ENCODE results near the gene ACVR1. TPM values are rescaled to one million over a fixed set of nuclear protein-coding genes. Genes with fewer than 3 reads are reported as not detected.

ACVR1 gene
- total and polyA plus RNA-seq, 7 experiments from 2014 or later, result 6.0 to 42.0 (median 17.8) TPM

DNA sequence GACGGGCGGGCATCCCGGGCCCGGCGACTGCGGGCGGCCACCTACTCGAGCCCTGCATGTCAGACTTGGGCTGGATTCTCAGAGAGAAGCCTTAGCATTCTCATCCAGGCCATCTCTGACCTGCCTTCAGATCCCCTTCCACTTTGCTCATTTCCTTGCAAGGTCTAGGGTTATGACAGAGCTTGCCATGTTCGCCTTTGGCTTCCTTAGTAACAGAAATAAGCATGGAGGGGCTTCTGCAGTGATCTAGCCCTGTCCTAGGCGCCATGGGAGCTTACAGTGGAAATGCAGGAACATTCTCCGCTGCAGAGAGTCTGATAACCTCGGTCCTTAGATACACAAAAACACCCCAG, 632 bp upstream of the ACVR1 start:
- H3K4me3 Mint-ChIP-seq, result peak overlapping the region; percentile 77 to 93 (median 84)
- peak overlapping the region; percentile 6 to 83 (median 72) for H3K27ac Mint-ChIP-seq
- Histone ChIP-seq H3K36me3 (ENCODE audit: control insufficient read depth in 2 of 3, insufficient read depth in 3 of 3, low read length in 3 of 3) (peaks cover 0 to 3% (median 0%) of the 10 kb centered on the region in 3 experiments), H3K4me1 (ENCODE audit: control insufficient read depth in 2 of 2, insufficient read depth in 2 of 2, low read length in 2 of 2) (peaks cover 12 to 19% of the 10 kb centered on the region in 2 donors), H3K4me3 (ENCODE audit: low read length) (peak overlapping the region; percentile 53), H3K27ac (ENCODE audit: low read depth, low read length) (peak overlapping the region; percentile 77), H3K9me3 (ENCODE audit: control insufficient read depth in 2 of 3, low read length in 3 of 3) (no peaks in the 10 kb centered on the region), H3K27me3 (ENCODE audit: control insufficient read depth in 2 of 2, insufficient read depth in 2 of 2, low read length in 2 of 2) (no peaks in the 10 kb centered on the region)
- ChIA-PET POLR2A (interaction anchor here (0.7 to 4.0 kb wide), 9 partner anchors 9 to 465 kb away, joined by 3 to 50 read pairs (median 7); partner anchors contain the start of gene CYTIP), CTCF (interaction anchor here (0.5 to 2.4 kb wide), 9 partner anchors 9 to 423 kb away, joined by 3 to 12 read pairs (median 4); no protein-coding TSS in a partner anchor)
- H3K27me3 Mint-ChIP-seq, result no peaks in the 10 kb centered on the region
- no peaks in the 10 kb centered on the region for H3K9me3 Mint-ChIP-seq
- no peak for ATAC-seq
- intact Hi-C loops (cut with micrococcal nuclease), result loop anchor here (1.0 to 10.0 kb wide), 15 partner anchors 21 to 1544 kb away; partner anchors contain the start of genes ACVR1C (in 2 of the 2), CCDC148 (in 2 of the 2), PKP4 (in 2 of the 2) and CYTIP (in 1 of the 2)
- H3K4me1 Mint-ChIP-seq, result peaks cover 21 to 60% (median 48%) of the 10 kb centered on the region in 7 donors
- H3K36me3 Mint-ChIP-seq, result peaks cover 0 to 20% (median 0%) of the 10 kb centered on the region in 5 donors
- DNase-seq, result peak in 2 of 9 donors; percentile 15 to 16

- H3K36me3 Mint-ChIP-seq, result peaks cover 0 to 28% (median 0%) of the 10 kb centered on the region in 5 donors
- intact Hi-C loops (cut with micrococcal nuclease), result loop anchor here (1.0 to 10.0 kb wide), 16 partner anchors 22 to 1543 kb away; partner anchors contain the start of genes ACVR1C (in 2 of the 2), CCDC148 (in 2 of the 2), PKP4 (in 2 of the 2) and CYTIP (in 1 of the 2)
- H3K27me3 ChIP-seq (ENCODE audit: control insufficient read depth in 2 of 2, insufficient read depth in 2 of 2, low read length in 2 of 2), result no peaks in the 10 kb centered on the region
- peak overlapping the region; percentile 82 to 96 (median 90) for H3K27ac Mint-ChIP-seq
- no peaks in the 10 kb centered on the region for H3K9me3 Mint-ChIP-seq
- peak overlapping the region; percentile 60 for H3K4me3 ChIP-seq (ENCODE audit: low read length)
- H3K4me1 ChIP-seq (ENCODE audit: control insufficient read depth in 2 of 2, insufficient read depth in 2 of 2, low read length in 2 of 2), result peaks cover 12 to 22% of the 10 kb centered on the region in 2 donors
- peaks cover 0 to 3% (median 0%) of the 10 kb centered on the region in 3 experiments for H3K36me3 ChIP-seq (ENCODE audit: control insufficient read depth in 2 of 3, insufficient read depth in 3 of 3, low read length in 3 of 3)
- ChIA-PET CTCF (interaction anchor here (1.3 to 2.4 kb wide), 5 partner anchors 8 to 29 kb away, joined by 4 to 12 read pairs (median 7); no protein-coding TSS in a partner anchor), POLR2A (interaction anchor here (0.6 to 4.0 kb wide), 9 partner anchors 10 to 464 kb away, joined by 3 to 50 read pairs (median 7); no protein-coding TSS in a partner anchor)
- no peaks in the 10 kb centered on the region for H3K9me3 ChIP-seq (ENCODE audit: control insufficient read depth in 2 of 3, low read length in 3 of 3)
- H3K27me3 Mint-ChIP-seq, result no peaks in the 10 kb centered on the region
- peak overlapping the region; percentile 77 for H3K27ac ChIP-seq (ENCODE audit: low read depth, low read length)
- H3K4me1 Mint-ChIP-seq, result peaks cover 24 to 69% (median 58%) of the 10 kb centered on the region in 7 donors
- peak overlapping the region; percentile 90 to 98 (median 96) for H3K4me3 Mint-ChIP-seq
- ATAC-seq (peak; percentile 68), DNase-seq (peak; percentile 53 to 80 (median 66))
These were observed 477 bp downstream of the ACVR1 start for GRCh38 chr2:157875641-157876065.

DNA sequence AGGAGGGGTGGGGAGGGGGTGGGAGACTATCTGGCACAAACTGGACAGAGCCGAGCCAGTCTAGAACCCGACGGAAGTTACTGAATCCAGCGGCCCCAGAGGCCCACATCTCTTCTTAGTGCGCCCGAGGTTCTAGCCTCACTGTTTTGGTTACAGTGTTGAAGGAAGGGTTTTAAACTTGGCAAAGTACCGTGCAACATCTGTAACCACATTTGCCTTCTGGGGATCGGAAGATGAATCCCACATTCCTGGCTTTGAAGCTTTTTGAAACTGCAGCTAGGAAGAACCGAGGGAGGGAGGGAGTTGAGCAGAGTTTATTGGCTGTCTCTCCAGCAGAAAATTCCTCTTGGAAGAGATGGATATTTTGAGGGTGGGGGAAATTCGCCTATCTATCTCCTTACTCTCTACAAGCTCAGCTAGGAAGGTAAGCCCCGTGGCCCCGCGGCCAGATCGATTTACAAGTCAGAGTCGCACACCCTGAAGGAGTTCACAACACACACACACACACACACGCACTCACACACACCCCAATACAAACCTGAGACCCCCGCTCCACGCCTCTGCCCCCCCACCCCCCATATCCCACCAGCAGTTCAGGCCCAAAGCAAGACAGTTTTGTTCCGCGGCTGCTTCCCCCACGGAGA, 1.0 kb downstream of the ACVR1 start:
- DNase-seq, result peak in 7 of 9 donors; percentile 10 to 35 (median 29)
- H3K27me3 ChIP-seq (ENCODE audit: control insufficient read depth in 2 of 2, insufficient read depth in 2 of 2, low read length in 2 of 2), result no peaks in the 10 kb centered on the region
- Mint-ChIP-seq H3K9me3 (no peaks in the 10 kb centered on the region), H3K27ac (peak overlapping the region; percentile 82 to 96 (median 90)), H3K36me3 (peaks cover 0 to 29% (median 0%) of the 10 kb centered on the region in 5 donors), H3K4me1 (peaks cover 24 to 73% (median 63%) of the 10 kb centered on the region in 7 donors), H3K4me3 (peak overlapping the region; percentile 90 to 98 (median 96)), H3K27me3 (no peaks in the 10 kb centered on the region)
- intact Hi-C loops (cut with micrococcal nuclease), result loop anchor here (2.0 to 10.0 kb wide), 8 partner anchors 36 to 1440 kb away; partner anchors contain the start of genes ACVR1C (in 1 of the 2), CYTIP (in 1 of the 2), GPD2 (in 1 of the 2) and WDSUB1 (in 1 of the 2)
- H3K4me1 ChIP-seq (ENCODE audit: control insufficient read depth in 2 of 2, insufficient read depth in 2 of 2, low read length in 2 of 2), result peaks cover 12 to 22% of the 10 kb centered on the region in 2 donors
- ATAC-seq, result no peak
- H3K36me3 ChIP-seq (ENCODE audit: control insufficient read depth in 2 of 3, insufficient read depth in 3 of 3, low read length in 3 of 3), result peaks cover 0 to 3% (median 0%) of the 10 kb centered on the region in 3 experiments
- peak overlapping the region; percentile 70 for H3K27ac ChIP-seq (ENCODE audit: low read depth, low read length)
- peak overlapping the region; percentile 60 for H3K4me3 ChIP-seq (ENCODE audit: low read length)
- CTCF ChIA-PET, result interaction anchor here (0.5 to 1.9 kb wide), 3 partner anchors 13 to 148 kb away, joined by 3 to 12 read pairs (median 5); no protein-coding TSS in a partner anchor
- POLR2A ChIA-PET, result interaction anchor here (1.4 to 4.0 kb wide), 4 partner anchors 12 to 25 kb away, joined by 3 to 50 read pairs (median 22); no protein-coding TSS in a partner anchor
- no peaks in the 10 kb centered on the region for H3K9me3 ChIP-seq (ENCODE audit: control insufficient read depth in 2 of 3, low read length in 3 of 3)

- H3K4me3 ChIP-seq (ENCODE audit: low read length), result no peak overlapping the region
- ATAC-seq (no peak), DNase-seq (no peak)
- ChIA-PET POLR2A (interaction anchor here (0.8 to 4.0 kb wide), 3 partner anchors 17 to 26 kb away, joined by 3 to 29 read pairs (median 3); no protein-coding TSS in a partner anchor), CTCF (no interaction called here)
- peaks cover 12 to 22% of the 10 kb centered on the region in 2 donors for H3K4me1 ChIP-seq (ENCODE audit: control insufficient read depth in 2 of 2, insufficient read depth in 2 of 2, low read length in 2 of 2)
- H3K4me1 Mint-ChIP-seq, result peaks cover 26 to 80% (median 70%) of the 10 kb centered on the region in 7 donors
- peaks cover 0 to 3% (median 0%) of the 10 kb centered on the region in 3 experiments for H3K36me3 ChIP-seq (ENCODE audit: control insufficient read depth in 2 of 3, insufficient read depth in 3 of 3, low read length in 3 of 3)
- H3K27ac Mint-ChIP-seq, result peak overlapping the region; percentile 82 to 96 (median 90)
- H3K27me3 ChIP-seq (ENCODE audit: control insufficient read depth in 2 of 2, insufficient read depth in 2 of 2, low read length in 2 of 2), result no peaks in the 10 kb centered on the region
- peak overlapping the region; percentile 70 for H3K27ac ChIP-seq (ENCODE audit: low read depth, low read length)
- peaks cover 0 to 34% (median 0%) of the 10 kb centered on the region in 5 donors for H3K36me3 Mint-ChIP-seq
- peak overlapping the region; percentile 90 to 98 (median 96) for H3K4me3 Mint-ChIP-seq
- H3K9me3 ChIP-seq (ENCODE audit: control insufficient read depth in 2 of 3, low read length in 3 of 3), result no peaks in the 10 kb centered on the region
- H3K9me3 Mint-ChIP-seq, result no peaks in the 10 kb centered on the region
- no peaks in the 10 kb centered on the region for H3K27me3 Mint-ChIP-seq
- intact Hi-C loops (cut with micrococcal nuclease), result loop anchor here in 1 of 2 donors (2.0 to 10.0 kb wide), 4 partner anchors 36 to 1440 kb away; partner anchors contain the start of genes GPD2 and WDSUB1
These were observed 1.8 kb downstream of the ACVR1 start for GRCh38 chr2:157874348-157874747.

DNA sequence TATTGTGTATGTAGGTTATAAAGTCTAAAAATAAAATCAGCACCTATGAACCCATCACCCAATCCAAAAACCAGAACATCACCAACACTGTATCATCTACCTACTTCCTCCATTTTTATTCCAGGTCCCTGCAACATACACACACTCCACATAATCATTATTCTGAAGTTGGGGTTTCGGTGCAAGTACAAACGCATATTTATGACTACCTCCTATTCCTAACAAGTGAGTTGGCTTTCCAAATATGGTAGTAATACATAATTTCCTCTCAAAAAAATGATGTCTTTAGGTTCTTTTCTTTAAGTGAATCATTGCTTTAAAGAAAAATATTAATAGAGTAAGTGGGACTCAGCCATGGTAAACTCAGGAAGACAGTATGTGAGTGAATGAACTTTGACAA, 3.3 kb downstream of the ACVR1 start:
- ATAC-seq (no peak), DNase-seq (no peak)
- intact Hi-C loops (cut with micrococcal nuclease), result loop anchor here in 1 of 2 donors (10.0 kb wide), 2 partner anchors 568 to 1438 kb away; partner anchors contain the start of gene GPD2
- Mint-ChIP-seq H3K9me3 (no peaks in the 10 kb centered on the region), H3K27me3 (no peaks in the 10 kb centered on the region), H3K4me1 (peaks cover 31 to 78% (median 74%) of the 10 kb centered on the region in 7 donors), H3K4me3 (peak overlapping the region in 1 of 10 donors; percentile 21), H3K27ac (peak overlapping the region in 1 of 9 donors; percentile 4), H3K36me3 (peaks cover 0 to 38% (median 0%) of the 10 kb centered on the region in 5 donors)
- no peak overlapping the region for H3K27ac ChIP-seq (ENCODE audit: low read depth, low read length)
- ChIA-PET CTCF (no interaction called here), POLR2A (interaction anchor here (0.9 kb wide), 1 partner anchor 26 kb away, joined by 4 read pairs; no protein-coding TSS in a partner anchor)
- peaks cover 12 to 22% of the 10 kb centered on the region in 2 donors for H3K4me1 ChIP-seq (ENCODE audit: control insufficient read depth in 2 of 2, insufficient read depth in 2 of 2, low read length in 2 of 2)
- no peak overlapping the region for H3K4me3 ChIP-seq (ENCODE audit: low read length)
- no peaks in the 10 kb centered on the region for H3K27me3 ChIP-seq (ENCODE audit: control insufficient read depth in 2 of 2, insufficient read depth in 2 of 2, low read length in 2 of 2)
- H3K9me3 ChIP-seq (ENCODE audit: control insufficient read depth in 2 of 3, low read length in 3 of 3), result no peaks in the 10 kb centered on the region
- H3K36me3 ChIP-seq (ENCODE audit: control insufficient read depth in 2 of 3, insufficient read depth in 3 of 3, low read length in 3 of 3), result peaks cover 0 to 3% (median 0%) of the 10 kb centered on the region in 3 experiments

- H3K4me1 Mint-ChIP-seq, result peaks cover 29 to 79% (median 75%) of the 10 kb centered on the region in 7 donors
- H3K36me3 Mint-ChIP-seq, result peaks cover 0 to 43% (median 0%) of the 10 kb centered on the region in 5 donors
- no peaks in the 10 kb centered on the region for H3K27me3 Mint-ChIP-seq
- CTCF ChIA-PET, result no interaction called here
- no peaks in the 10 kb centered on the region for H3K9me3 ChIP-seq (ENCODE audit: control insufficient read depth in 2 of 3, low read length in 3 of 3)
- no peak overlapping the region for H3K27ac ChIP-seq (ENCODE audit: low read depth, low read length)
- intact Hi-C loops (cut with micrococcal nuclease), result loop anchor here in 1 of 2 donors (10.0 kb wide), 2 partner anchors 567 to 1437 kb away; partner anchors contain the start of gene GPD2
- peaks cover 0 to 14% of the 10 kb centered on the region in 2 donors for H3K4me1 ChIP-seq (ENCODE audit: control insufficient read depth in 2 of 2, insufficient read depth in 2 of 2, low read length in 2 of 2)
- peaks cover 0 to 3% (median 0%) of the 10 kb centered on the region in 3 experiments for H3K36me3 ChIP-seq (ENCODE audit: control insufficient read depth in 2 of 3, insufficient read depth in 3 of 3, low read length in 3 of 3)
- no peak overlapping the region for H3K4me3 ChIP-seq (ENCODE audit: low read length)
- H3K9me3 Mint-ChIP-seq, result no peaks in the 10 kb centered on the region
- no peak overlapping the region for H3K4me3 Mint-ChIP-seq
- no peaks in the 10 kb centered on the region for H3K27me3 ChIP-seq (ENCODE audit: control insufficient read depth in 2 of 2, insufficient read depth in 2 of 2, low read length in 2 of 2)
- DNase-seq (no peak), ATAC-seq (no peak)
- POLR2A ChIA-PET, result no interaction called here
- no peak overlapping the region for H3K27ac Mint-ChIP-seq
These were observed 4.7 kb downstream of the ACVR1 start for GRCh38 chr2:157871415-157871814.
